Small intestine (tissue), 7 donors: ENCODE results near the gene SDK2. TPM values are rescaled to one million over a fixed set of nuclear protein-coding genes. Genes with fewer than 3 reads are reported as not detected.

ENCODE experiments used
- DNase-seq, 2 donors: peaks; one replicate each; pipeline versions ENCODE4 v3.0.0 to v3.0.0-alpha.2; 2013
- FAIRE-seq: peaks from 2 replicates; lab custom pipeline; 2012; peaks lifted over from hg19 to GRCh38; lab: Jason Lieb, UNC
- H3K27ac ChIP-seq, 3 donors: one replicate each; pipeline ENCODE4 v1.5.1; 2013; ENCODE audit warnings: low read length in 2 of 3, mild to moderate bottlenecking in 2 of 3, control low read depth in 1 of 3, inconsistent platforms in 1 of 3, low read depth in 1 of 3, moderate library complexity in 1 of 3
- H3K27me3 ChIP-seq, 3 donors: one replicate each; pipeline ENCODE4 v1.6.1; 2013; ENCODE audit warnings: low read length in 3 of 3, inconsistent platforms in 1 of 3; ENCODE audit not compliant: control insufficient read depth in 3 of 3, insufficient read depth in 3 of 3
- H3K36me3 ChIP-seq, 3 donors: one replicate each; pipeline ENCODE4 v1.6.1; 2013; ENCODE audit warnings: low read length in 3 of 3, inconsistent platforms in 1 of 3, low read depth in 1 of 3, mild to moderate bottlenecking in 1 of 3, moderate library complexity in 1 of 3; ENCODE audit not compliant: control insufficient read depth in 3 of 3, insufficient read depth in 2 of 3
- H3K4me1 ChIP-seq, 3 donors: one replicate each; pipeline ENCODE4 v1.6.1; 2013; ENCODE audit warnings: low read length in 2 of 3, inconsistent platforms in 1 of 3, low read depth in 1 of 3, mild to moderate bottlenecking in 1 of 3, moderate library complexity in 1 of 3; ENCODE audit not compliant: control insufficient read depth in 3 of 3, insufficient read depth in 2 of 3
- H3K4me3 ChIP-seq, 3 donors: one replicate each; pipeline ENCODE4 v1.5.1; 2013; ENCODE audit warnings: low read length in 3 of 3, control low read depth in 1 of 3, inconsistent platforms in 1 of 3, low read depth in 1 of 3, mild to moderate bottlenecking in 1 of 3, moderate library complexity in 1 of 3
- H3K9me3 ChIP-seq, 2 donors: one replicate each; pipeline ENCODE4 v1.6.1; 2013; ENCODE audit warnings: low read depth in 1 of 2, low read length in 1 of 2; ENCODE audit not compliant: control insufficient read depth in 2 of 2, insufficient read depth in 1 of 2
- WGBS, 3 donors: extraction: QIAGEN DNeasy Blood & Tissue Kit; methylation state at CpG; one replicate each; pipeline ENCODE4 v1.1.7; 2013; 5-methylcytosine and 5-hydroxymethylcytosine counted together
- polyA plus RNA-seq, 4 donors: library from polyadenylated mRNA; stranded (reverse) in 3 of 4; unstranded in 1 of 4; fragments of 200-250 nt in 3 of 4; fragments of 120-200 nt in 1 of 4; gene quantifications; one replicate each; pipeline versions ENCODE4 v1.2.1 to v1.2.3, GENCODE V29; 2013
- donor health status: healthy with polysubstance abuse.
- donor health status: control.
- donor health status: control.
- donor health status: Bipolar disorder and iron deficiency.
- donor health status: healthy.

Gene SDK2
- polyA plus RNA-seq, 4 donors = under 0.01 to 1.1 (median 0.10) TPM

GRCh38 chr17:73538445-73538844 is 105.8 kb downstream of the SDK2 start:
- DNase-seq = no peak
- no peaks in the 10 kb centered on the region for H3K4me1 ChIP-seq
- no peak overlapping the region for H3K27ac ChIP-seq
- 76 to 91% (median 89%) methylated on average over 7 of the region's 7 CpGs for WGBS, 3 donors
- no peaks in the 10 kb centered on the region for H3K9me3 ChIP-seq
- H3K4me3 ChIP-seq = no peak overlapping the region
- no peak for FAIRE-seq
- H3K27me3 ChIP-seq = peaks cover 0 to 3% (median 0%) of the 10 kb centered on the region in 3 donors
- H3K36me3 ChIP-seq = no peaks in the 10 kb centered on the region

GRCh38 chr17:73536700-73537605 is 107.3 kb downstream of the SDK2 start:
- no peak overlapping the region for H3K27ac ChIP-seq
- H3K36me3 ChIP-seq = no peaks in the 10 kb centered on the region
- no peaks in the 10 kb centered on the region for H3K4me1 ChIP-seq
- DNase-seq = no peak
- 37 to 73% (median 57%) methylated on average over 28 of the region's 28 CpGs for WGBS, 3 donors
- H3K9me3 ChIP-seq = no peaks in the 10 kb centered on the region
- FAIRE-seq = no peak
- H3K4me3 ChIP-seq = no peak overlapping the region
- H3K27me3 ChIP-seq = peaks cover 0 to 3% (median 0%) of the 10 kb centered on the region in 3 donors

- Histone ChIP-seq H3K9me3 (no peaks in the 10 kb centered on the region), H3K36me3 (no peaks in the 10 kb centered on the region), H3K27me3 (peaks cover 0 to 3% (median 0%) of the 10 kb centered on the region in 3 donors), H3K27ac (no peak overlapping the region), H3K4me1 (no peaks in the 10 kb centered on the region), H3K4me3 (no peak overlapping the region)
- FAIRE-seq (no peak), DNase-seq (no peak)
- WGBS, 3 donors = 56 to 82% (median 59%) methylated on average over 6 of the region's 6 CpGs
Measured at GRCh38 chr17:73535746-73536145, 108.5 kb downstream of the SDK2 start.

GRCh38 chr17:73534209-73534909 is 109.9 kb downstream of the SDK2 start:
- Histone ChIP-seq H3K4me3 (no peak overlapping the region), H3K36me3 (no peaks in the 10 kb centered on the region), H3K9me3 (no peaks in the 10 kb centered on the region), H3K27me3 (peaks cover 0 to 3% (median 0%) of the 10 kb centered on the region in 3 donors), H3K27ac (no peak overlapping the region), H3K4me1 (no peaks in the 10 kb centered on the region)
- no peak for FAIRE-seq
- no peak for DNase-seq
- 71 to 76% (median 76%) methylated on average over 15 of the region's 15 CpGs for WGBS, 3 donors

- no peak for FAIRE-seq
Measured at GRCh38 chr17:73533781-73534180, 110.5 kb downstream of the SDK2 start.

GRCh38 chr17:73533127-73533526 is 111.1 kb downstream of the SDK2 start:
- H3K4me1 ChIP-seq = no peaks in the 10 kb centered on the region
- no peak for DNase-seq

More at GRCh38 chr17:73533781-73534180, 110.5 kb downstream of the SDK2 start:
- no peaks in the 10 kb centered on the region for H3K27me3 ChIP-seq
- no peak overlapping the region for H3K27ac ChIP-seq
- no peaks in the 10 kb centered on the region for H3K9me3 ChIP-seq
- H3K4me3 ChIP-seq = no peak overlapping the region
- no peaks in the 10 kb centered on the region for H3K4me1 ChIP-seq
- no peak for DNase-seq
- H3K36me3 ChIP-seq = no peaks in the 10 kb centered on the region
- 64 to 69% (median 67%) methylated on average over 7 of the region's 7 CpGs for WGBS, 3 donors

GRCh38 chr17:73532421-73532901 is 111.8 kb downstream of the SDK2 start:
- FAIRE-seq (no peak), DNase-seq (peak; percentile 17 to 32)
- H3K27ac ChIP-seq = no peak overlapping the region
- H3K27me3 ChIP-seq = no peaks in the 10 kb centered on the region
- no peak overlapping the region for H3K4me3 ChIP-seq
- 36 to 59% (median 54%) methylated on average over 9 of the region's 9 CpGs for WGBS, 3 donors
- no peaks in the 10 kb centered on the region for H3K9me3 ChIP-seq
- H3K36me3 ChIP-seq = no peaks in the 10 kb centered on the region
- no peaks in the 10 kb centered on the region for H3K4me1 ChIP-seq

More at GRCh38 chr17:73533127-73533526, 111.1 kb downstream of the SDK2 start:
- no peak overlapping the region for H3K27ac ChIP-seq
- no peak for FAIRE-seq
- no peak overlapping the region for H3K4me3 ChIP-seq
- H3K9me3 ChIP-seq = no peaks in the 10 kb centered on the region
- no peaks in the 10 kb centered on the region for H3K27me3 ChIP-seq
- 49 to 82% (median 61%) methylated on average over 13 of the region's 13 CpGs for WGBS, 3 donors
- H3K36me3 ChIP-seq = no peaks in the 10 kb centered on the region

- DNase-seq (no peak), FAIRE-seq (no peak)
- Histone ChIP-seq H3K27ac (no peak overlapping the region), H3K36me3 (no peaks in the 10 kb centered on the region), H3K4me1 (no peaks in the 10 kb centered on the region), H3K4me3 (no peak overlapping the region), H3K27me3 (no peaks in the 10 kb centered on the region), H3K9me3 (no peaks in the 10 kb centered on the region)
- WGBS, 3 donors = 81 to 89% (median 84%) methylated on average over 5 of the region's 5 CpGs
Measured at GRCh38 chr17:73531158-73531557, 113.1 kb downstream of the SDK2 start.
